PC-3 (cell line): ENCODE measurements around the gene PTPRD. TPM values are rescaled to one million over a fixed set of nuclear protein-coding genes. Genes with fewer than 3 reads are reported as not detected.

Source experiments
- ATAC-seq: fragments of 200-7000 bp; cut with Tn5 transposase; 2 replicates; pipeline ENCODE4 v1.9.1; 2020; ENCODE audit warnings: mild to moderate bottlenecking, moderate library complexity
- BruUV-seq: library from RNA; stranded (reverse); fragments of 400-500 nt; replicated peaks from 2 replicates; lab custom pipeline; 2021; lab: Mats Ljungman, UMichigan
- CTCF ChIA-PET: fragments of 300-600 bp; sonication (Branson Sonifier 250); formaldehyde crosslinking; loops from one replicate; lab custom pipeline; 2022; ENCODE audit warnings: antibody characterized with exemption; lab: Charles Lee
- POLR2A ChIA-PET: fragments of 300-600 bp; sonication (Branson Sonifier 250); formaldehyde crosslinking; loops from one replicate; lab custom pipeline; 2022; ENCODE audit warnings: antibody characterized with exemption; ENCODE audit not compliant: unreplicated experiment; lab: Charles Lee
- DNase-seq: peaks from one replicate; pipeline ENCODE4 v3.0.0-alpha.2; 2015
- H2AFZ ChIP-seq: fragments of 300-600 bp; sonication (generic); 2 replicates; pipeline ENCODE4 v1.6.0; 2016; ENCODE audit warnings: antibody characterized with exemption, low read length
- H3F3A ChIP-seq: fragments of 300-600 bp; sonication (generic); one replicate; pipeline ENCODE4 v1.6.0; 2017; ENCODE audit warnings: antibody characterized with exemption, low read length, control low read depth, mild to moderate bottlenecking; ENCODE audit not compliant: unreplicated experiment
- H3K27ac ChIP-seq: fragments of 300-600 bp; sonication (generic); 2 replicates; pipeline ENCODE4 v1.5.1; 2016; ENCODE audit warnings: mild to moderate bottlenecking, low read length
- H3K27me3 ChIP-seq: fragments of 300-600 bp; sonication (generic); 2 replicates; pipeline ENCODE4 v1.6.1; 2016; ENCODE audit warnings: low read length, mixed read lengths
- H3K36me3 ChIP-seq: fragments of 300-600 bp; sonication (generic); 2 replicates; pipeline ENCODE4 v1.6.1; 2016; ENCODE audit warnings: low read depth, mixed run types, low read length, mixed read lengths
- H3K4me1 ChIP-seq: fragments of 300-600 bp; sonication (generic); 2 replicates; pipeline ENCODE4 v1.5.1; 2016; ENCODE audit warnings: low read length; ENCODE audit not compliant: insufficient read depth
- H3K4me2 ChIP-seq: fragments of 300-600 bp; sonication (generic); 2 replicates; pipeline ENCODE4 v1.6.0; 2016; ENCODE audit warnings: low read length
- H3K4me3 ChIP-seq: fragments of 300-600 bp; sonication (generic); 2 replicates; pipeline ENCODE4 v1.5.1; 2016; ENCODE audit warnings: mild to moderate bottlenecking, low read length, mixed read lengths
- H3K79me2 ChIP-seq: fragments of 300-600 bp; sonication (generic); 2 replicates; pipeline ENCODE4 v1.6.1; 2017; ENCODE audit warnings: low read length, mixed read lengths
- H3K9ac ChIP-seq: fragments of 300-600 bp; sonication (generic); 2 replicates; pipeline ENCODE4 v1.6.0; 2016; ENCODE audit warnings: mild to moderate bottlenecking, low read length
- H3K9me2 ChIP-seq: fragments of 300-600 bp; sonication (generic); replicated peaks from 2 replicates; pipeline ENCODE4 v1.6.1; 2016; ENCODE audit warnings: mixed run types, low read length, mixed read lengths
- H3K9me3 ChIP-seq: fragments of 300-600 bp; sonication (generic); 2 replicates; pipeline ENCODE4 v1.6.1; 2016; ENCODE audit warnings: low read length, mixed read lengths
- H4K20me1 ChIP-seq: fragments of 300-600 bp; sonication (generic); 2 replicates; pipeline ENCODE4 v1.6.1; 2016; ENCODE audit warnings: low read length, mixed read lengths
- CTCF ChIP-seq: fragments of 300-600 bp; sonication (generic); conservative IDR thresholded peaks from 2 replicates; pipeline ENCODE4 v1.5.1; 2017; ENCODE audit warnings: antibody characterized with exemption, low read depth, mild to moderate bottlenecking, low read length
- EZH2 ChIP-seq: fragments of 300-600 bp; sonication (generic); IDR thresholded peaks from one replicate; pipeline ENCODE4 v1.6.1; 2017; ENCODE audit warnings: antibody characterized with exemption, mild to moderate bottlenecking, low read length; ENCODE audit not compliant: unreplicated experiment
- EZH2phosphoT487 ChIP-seq: fragments of 300-600 bp; sonication (generic); IDR thresholded peaks from 2 replicates; pipeline ENCODE4 v1.6.1; 2018; ENCODE audit warnings: mild to moderate bottlenecking, antibody characterized with exemption, low read length, borderline replicate concordance
- intact Hi-C: fragments of 100-400 bp; cut with micrococcal nuclease; formaldehyde crosslinking; loops from 2 replicates; pipeline ENCODE4 v1.9.0; 2023
- total RNA-seq: library from RNA; depleted of rRNA; stranded (reverse); fragments of >200 nt; gene quantifications from 2 replicates; pipeline ENCODE4 v1.2.3, GENCODE V29; 2014

PTPRD gene
- total RNA-seq, 1 experiment from 2014 or later: not detected

GRCh38 chr9:8280811-8281210 lies 2332.0 kb downstream of the PTPRD start:
- Histone ChIP-seq H3K36me3 (no peaks in the 10 kb centered on the region), H3K79me2 (no peaks in the 10 kb centered on the region), H3K9me3 (no peaks in the 10 kb centered on the region), H3K4me2 (no peak overlapping the region), H3F3A (no peaks in the 10 kb centered on the region), H3K27me3 (no peaks in the 10 kb centered on the region), H3K27ac (no peak overlapping the region), H4K20me1 (no peaks in the 10 kb centered on the region), H3K4me1 (no peaks in the 10 kb centered on the region), H3K4me3 (no peak overlapping the region), H2AFZ (no peak overlapping the region), H3K9me2 (no peaks in the 10 kb centered on the region), H3K9ac (no peak overlapping the region)
- no TSS peak for BruUV-seq
- intact Hi-C loops: no loop called here
- POLR2A ChIA-PET: no interaction called here
- CTCF ChIA-PET: no interaction called here
- DNase-seq (no peak), ATAC-seq (no peak)
- TF ChIP-seq EZH2: no peak
- no peak for TF ChIP-seq CTCF
- TF ChIP-seq EZH2phosphoT487: no peak

- no peak overlapping the region for H2AFZ ChIP-seq
- TF ChIP-seq EZH2phosphoT487 (no peak), CTCF (no peak), EZH2 (no peak)
- DNase-seq (no peak), ATAC-seq (no peak)
- H3K36me3 ChIP-seq: no peaks in the 10 kb centered on the region
- POLR2A ChIA-PET: no interaction called here
- H4K20me1 ChIP-seq: no peaks in the 10 kb centered on the region
- H3K9me3 ChIP-seq: no peaks in the 10 kb centered on the region
- CTCF ChIA-PET: no interaction called here
- no peak overlapping the region for H3K4me2 ChIP-seq
- H3K4me3 ChIP-seq: no peak overlapping the region
- no peak overlapping the region for H3K9ac ChIP-seq
- H3K27ac ChIP-seq: no peak overlapping the region
- no peaks in the 10 kb centered on the region for H3K9me2 ChIP-seq
- H3K79me2 ChIP-seq: no peaks in the 10 kb centered on the region
- H3K4me1 ChIP-seq: no peaks in the 10 kb centered on the region
- no peaks in the 10 kb centered on the region for H3K27me3 ChIP-seq
- no peaks in the 10 kb centered on the region for H3F3A ChIP-seq
- intact Hi-C loops: no loop called here
- BruUV-seq: no TSS peak
These were observed 2334.8 kb downstream of the PTPRD start for GRCh38 chr9:8278048-8278447.

GRCh38 chr9:8270235-8270634 lies 2342.6 kb downstream of the PTPRD start:
- no peak overlapping the region for H2AFZ ChIP-seq
- TF ChIP-seq CTCF (no peak), EZH2phosphoT487 (no peak), EZH2 (no peak)
- no peak overlapping the region for H3K4me3 ChIP-seq
- no TSS peak for BruUV-seq
- H4K20me1 ChIP-seq: no peaks in the 10 kb centered on the region
- no peaks in the 10 kb centered on the region for H3K4me1 ChIP-seq
- ATAC-seq (no peak), DNase-seq (no peak)
- H3K9ac ChIP-seq: no peak overlapping the region
- H3K4me2 ChIP-seq: no peak overlapping the region
- intact Hi-C loops: no loop called here
- H3K27ac ChIP-seq: no peak overlapping the region
- H3K36me3 ChIP-seq: no peaks in the 10 kb centered on the region
- CTCF ChIA-PET: no interaction called here
- no peaks in the 10 kb centered on the region for H3K9me3 ChIP-seq
- no peaks in the 10 kb centered on the region for H3F3A ChIP-seq
- POLR2A ChIA-PET: no interaction called here
- no peaks in the 10 kb centered on the region for H3K27me3 ChIP-seq
- no peaks in the 10 kb centered on the region for H3K79me2 ChIP-seq
- no peaks in the 10 kb centered on the region for H3K9me2 ChIP-seq
